HG03432 (cell line): Measurements from ENCODE around the gene TLE4.
A peak's percentile ranks its signal among the peaks of the same experiment; 100 is the strongest.
"Not testable (repeated sequence)": the region's sequence is repeated elsewhere in the genome, so short reads cannot be mapped to it uniquely, and the experiment has no call there.

Experiments
- ATAC-seq: cut with Tn5 transposase; IDR thresholded peaks from one replicate; pipeline ENCODE4 v1.9.1; 2021; ENCODE audit warnings: mild to moderate bottlenecking, moderate library complexity; ENCODE audit not compliant: unreplicated experiment

TLE4 gene

GRCh38 chr9:79709743-79710674 is 138.2 kb downstream of the TLE4 start:
- no peak for ATAC-seq

GRCh38 chr9:79711874-79712273 is 140.1 kb downstream of the TLE4 start:
- ATAC-seq, result no peak

GRCh38 chr9:79719021-79719420 is 147.3 kb downstream of the TLE4 start:
- no peak for ATAC-seq

GRCh38 chr9:79719989-79720388 is 148.2 kb downstream of the TLE4 start:
- ATAC-seq, result no peak

GRCh38 chr9:79731171-79731890 is 159.6 kb downstream of the TLE4 start:
- peak; percentile 89 for ATAC-seq

- no peak for ATAC-seq
Observed at GRCh38 chr9:79735023-79735779, 163.4 kb downstream of the TLE4 start.

GRCh38 chr9:79736051-79736450 is 164.3 kb downstream of the TLE4 start:
- no peak for ATAC-seq

GRCh38 chr9:79741381-79741780 is 169.6 kb downstream of the TLE4 start:
- ATAC-seq, result no peak

- ATAC-seq, result no peak
Observed at GRCh38 chr9:79742110-79742721, 170.5 kb downstream of the TLE4 start.

- no peak for ATAC-seq
Observed at GRCh38 chr9:79744521-79744920, 172.8 kb downstream of the TLE4 start.

GRCh38 chr9:79745752-79746336 is 174.1 kb downstream of the TLE4 start:
- no peak for ATAC-seq

GRCh38 chr9:79751895-79752466 is 180.2 kb downstream of the TLE4 start:
- not testable (repeated sequence) for ATAC-seq

- no peak for ATAC-seq
Observed at GRCh38 chr9:79756414-79756813, 184.6 kb downstream of the TLE4 start.

- ATAC-seq, result no peak
Observed at GRCh38 chr9:79757074-79757473, 185.3 kb downstream of the TLE4 start.

- ATAC-seq, result no peak
Observed at GRCh38 chr9:79757881-79758669, 186.3 kb downstream of the TLE4 start.

- ATAC-seq, result no peak
Observed at GRCh38 chr9:79759460-79759859, 187.7 kb downstream of the TLE4 start.

- ATAC-seq, result no peak
Observed at GRCh38 chr9:79762070-79762469, 190.3 kb downstream of the TLE4 start.

- no peak for ATAC-seq
Observed at GRCh38 chr9:79763671-79764285, 192.0 kb downstream of the TLE4 start.

- ATAC-seq, result no peak
Observed at GRCh38 chr9:79764374-79764773, 192.6 kb downstream of the TLE4 start.
